ENCODE data around the gene RPA1.
"Not testable (repeated sequence)": the region's sequence is repeated elsewhere in the genome, so short reads cannot be mapped to it uniquely, and the experiment has no call there.

The RPA1 gene

DNA sequence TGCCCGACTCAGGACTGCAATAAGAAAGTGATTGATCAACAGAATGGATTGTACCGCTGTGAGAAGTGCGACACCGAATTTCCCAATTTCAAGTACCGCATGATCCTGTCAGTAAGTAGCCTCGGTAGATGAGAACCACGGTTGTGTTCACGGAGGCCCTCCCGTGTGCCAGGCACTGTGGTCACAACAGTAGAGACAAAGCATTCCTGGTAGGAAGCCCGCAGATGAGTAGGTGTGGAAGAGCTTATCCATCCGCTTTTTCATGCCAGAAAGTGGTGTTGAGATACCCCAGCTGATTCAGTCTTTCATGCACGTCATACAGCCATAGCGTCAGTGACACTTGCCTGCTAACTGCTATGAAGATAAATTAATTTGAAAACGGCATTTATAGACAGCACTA, 58.9 kb downstream of the RPA1 start:
- Histone ChIP-seq H3K4me3 (no peak overlapping the region), H3K27ac (no peak overlapping the region)
- TF ChIP-seq, protein P1, sequence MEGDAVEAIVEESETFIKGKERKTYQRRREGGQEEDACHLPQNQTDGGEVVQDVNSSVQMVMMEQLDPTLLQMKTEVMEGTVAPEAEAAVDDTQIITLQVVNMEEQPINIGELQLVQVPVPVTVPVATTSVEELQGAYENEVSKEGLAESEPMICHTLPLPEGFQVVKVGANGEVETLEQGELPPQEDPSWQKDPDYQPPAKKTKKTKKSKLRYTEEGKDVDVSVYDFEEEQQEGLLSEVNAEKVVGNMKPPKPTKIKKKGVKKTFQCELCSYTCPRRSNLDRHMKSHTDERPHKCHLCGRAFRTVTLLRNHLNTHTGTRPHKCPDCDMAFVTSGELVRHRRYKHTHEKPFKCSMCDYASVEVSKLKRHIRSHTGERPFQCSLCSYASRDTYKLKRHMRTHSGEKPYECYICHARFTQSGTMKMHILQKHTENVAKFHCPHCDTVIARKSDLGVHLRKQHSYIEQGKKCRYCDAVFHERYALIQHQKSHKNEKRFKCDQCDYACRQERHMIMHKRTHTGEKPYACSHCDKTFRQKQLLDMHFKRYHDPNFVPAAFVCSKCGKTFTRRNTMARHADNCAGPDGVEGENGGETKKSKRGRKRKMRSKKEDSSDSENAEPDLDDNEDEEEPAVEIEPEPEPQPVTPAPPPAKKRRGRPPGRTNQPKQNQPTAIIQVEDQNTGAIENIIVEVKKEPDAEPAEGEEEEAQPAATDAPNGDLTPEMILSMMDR (IDR thresholded peaks at IDR 0.05): no peak
- no peak for DNase-seq (ENCODE audit: low spot score)

DNA sequence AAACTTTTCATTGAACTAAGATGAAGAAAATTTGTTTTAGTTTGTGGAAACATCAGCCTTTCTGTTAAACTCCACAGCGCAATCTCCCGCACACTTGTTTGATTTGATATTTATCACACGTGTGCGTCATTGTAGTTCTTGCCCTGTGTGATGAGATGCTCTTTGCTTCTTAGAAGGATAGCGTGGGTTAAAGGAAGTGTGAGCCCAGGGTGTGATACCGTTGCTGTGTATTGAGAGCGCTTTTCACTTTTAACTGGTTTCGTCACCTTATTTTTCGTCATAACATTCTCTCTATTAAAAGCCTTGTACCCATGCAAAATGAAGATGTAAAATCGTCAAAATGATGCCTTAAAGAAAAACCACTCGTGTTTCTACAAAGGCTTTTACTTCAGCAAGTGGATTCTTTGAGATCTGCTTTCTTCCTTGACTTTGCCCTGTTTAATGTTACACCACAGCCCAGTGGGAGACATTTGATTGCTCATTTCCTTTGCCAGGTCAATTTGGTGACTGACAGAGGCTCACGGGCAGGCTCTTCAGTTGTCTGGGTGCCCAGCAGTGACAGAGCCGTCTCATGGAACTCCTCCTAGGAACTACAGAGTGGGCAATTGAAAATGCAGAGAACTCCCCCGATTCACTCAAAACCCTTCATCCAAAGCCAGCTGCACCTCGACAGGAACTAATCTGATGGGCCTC, 61.1 kb downstream of the RPA1 start:
- no peak overlapping the region for H3K27ac ChIP-seq
- DNase-seq (ENCODE audit: low spot score): no peak
- H3K4me3 ChIP-seq: no peak overlapping the region
- TF ChIP-seq, protein P1 (IDR thresholded peaks at IDR 0.05): no peak

GRCh38 chr17:1894753-1895339, 65.0 kb downstream of the RPA1 start:
- no peak for DNase-seq (ENCODE audit: low spot score)
- no peak overlapping the region for H3K4me3 ChIP-seq
- TF ChIP-seq, protein P1 (IDR thresholded peaks at IDR 0.05): no peak
- H3K27ac ChIP-seq: no peak overlapping the region

DNA sequence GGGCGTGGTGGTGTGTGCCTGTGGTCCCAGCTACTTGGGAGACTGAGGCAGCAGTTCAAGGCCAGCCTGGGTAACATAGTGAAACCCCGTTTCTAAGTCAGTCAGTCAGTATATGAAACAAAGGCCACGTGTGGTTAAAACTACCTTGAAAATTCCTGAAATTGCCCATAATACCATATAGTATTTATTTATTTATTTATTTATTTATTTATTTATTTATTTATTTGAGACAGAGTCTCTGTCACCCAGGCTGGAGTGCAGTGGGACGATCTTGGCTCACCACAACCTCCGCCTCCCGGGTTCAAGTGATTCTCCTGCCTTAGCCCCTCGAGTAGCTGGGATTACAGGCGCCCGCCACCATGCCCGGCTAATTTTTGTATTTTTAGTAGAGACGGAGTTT, 65.7 kb downstream of the RPA1 start:
- DNase-seq (ENCODE audit: low spot score); H3K4me3 ChIP-seq; H3K27ac ChIP-seq: not testable (repeated sequence)

DNA sequence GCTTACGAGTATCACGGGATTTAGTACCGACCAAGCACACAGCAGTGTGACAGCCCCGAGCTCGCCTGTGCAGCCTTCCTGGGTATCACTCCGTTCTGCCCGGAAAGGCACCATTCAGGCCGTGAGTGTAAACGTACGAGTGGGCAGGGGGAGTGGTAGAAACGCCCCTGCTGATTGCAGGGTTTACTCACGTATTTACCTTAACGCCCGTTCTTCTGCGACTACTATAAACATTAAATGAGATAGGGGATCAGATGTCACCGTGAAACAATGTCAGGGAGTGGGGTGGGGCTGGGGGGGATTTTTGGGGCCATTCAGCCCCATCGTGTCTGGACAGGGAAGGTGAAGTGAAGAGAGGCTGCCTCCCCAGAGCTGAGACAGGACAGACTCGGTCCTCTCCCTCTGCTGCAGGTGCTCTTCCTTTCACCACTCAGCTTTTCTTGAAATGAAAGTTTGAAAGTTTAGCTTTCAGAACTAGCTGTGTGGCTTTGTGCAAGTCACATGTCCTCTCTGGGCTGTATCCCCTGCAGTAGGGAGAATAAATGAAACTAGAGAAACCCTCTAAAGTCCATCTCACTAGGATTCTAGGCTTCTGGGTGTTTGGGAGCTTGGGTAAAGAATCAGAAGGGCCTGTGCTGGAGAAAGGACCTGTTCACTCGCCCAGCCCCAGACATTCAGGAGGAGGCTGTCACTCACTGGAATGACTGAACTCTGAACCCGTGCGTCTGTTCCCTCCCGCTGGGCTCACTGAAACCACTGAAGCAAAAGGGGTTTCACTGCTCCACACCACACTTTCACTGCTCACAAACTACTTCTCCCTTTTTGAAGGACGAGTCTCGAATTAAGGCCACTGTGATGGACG, 66.7 kb downstream of the RPA1 start:
- TF ChIP-seq, protein P1 (IDR thresholded peaks at IDR 0.05): no peak
- no peak for DNase-seq (ENCODE audit: low spot score)
- Histone ChIP-seq H3K27ac (no peak overlapping the region), H3K4me3 (no peak overlapping the region)

DNA sequence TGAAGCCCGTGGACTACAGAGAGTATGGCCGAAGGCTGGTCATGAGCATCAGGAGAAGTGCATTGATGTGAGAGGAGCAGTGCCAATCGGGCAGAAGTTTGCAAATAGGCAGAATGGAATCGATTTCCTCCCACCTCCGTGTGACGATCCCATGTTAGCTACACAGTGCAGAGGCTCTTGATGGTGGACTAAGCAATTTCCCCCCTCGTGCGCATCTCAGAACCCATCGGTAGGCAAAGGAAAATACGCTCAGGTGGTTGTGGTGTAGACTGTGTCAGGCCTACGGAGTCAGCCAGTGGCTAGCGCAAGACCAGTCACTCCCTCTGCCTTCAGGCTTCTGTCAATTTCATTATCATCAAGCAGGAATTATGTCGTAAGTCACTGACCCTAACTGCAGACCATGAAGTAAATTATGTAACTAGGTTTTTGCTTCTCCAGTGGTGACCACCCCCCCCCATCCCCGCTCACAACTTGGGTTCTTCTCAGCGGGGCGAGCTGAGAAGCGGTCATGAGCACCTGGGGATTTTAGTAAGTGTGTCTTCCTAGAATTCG, 67.4 kb downstream of the RPA1 start:
- Histone ChIP-seq H3K4me3 (no peak overlapping the region), H3K27ac (no peak overlapping the region)
- DNase-seq (ENCODE audit: low spot score): no peak
- TF ChIP-seq, protein P1 (IDR thresholded peaks at IDR 0.05): no peak

GRCh38 chr17:1898332-1898731, 68.5 kb downstream of the RPA1 start:
- TF ChIP-seq, protein P1 (IDR thresholded peaks at IDR 0.05): no peak
- Histone ChIP-seq H3K27ac (no peak overlapping the region), H3K4me3 (no peak overlapping the region)
- no peak for DNase-seq (ENCODE audit: low spot score)
